HEK293 (cell line): Measurements from ENCODE around the gene RAN.

Experiments used
- CTCF ChIA-PET: fragments of 350-600 bp; formaldehyde crosslinking; extraction: SDS; loops from one replicate; lab custom pipeline; 2021; ENCODE audit warnings: antibody characterized with exemption; lab: Yijun Ruan, JAX
- POLR2A ChIA-PET: fragments of 300-600 bp; formaldehyde crosslinking; extraction: SDS; loops from one replicate; lab custom pipeline; 2020; ENCODE audit warnings: antibody characterized with exemption, inconsistent platforms; lab: Yijun Ruan, JAX
- H3K27ac ChIP-seq: fragments of 200-500 bp; sonication (Bioruptor generic); 2 replicates; pipeline ENCODE4 v1.5.1; 2014; ENCODE audit warnings: low read depth, low read length, control low read depth, inconsistent platforms; ENCODE audit errors: extremely low read depth
- H3K36me3 ChIP-seq, 2 experiments: fragments of 200-500 bp in 1 of 2; sonication (Bioruptor generic) in 1 of 2; 1 replicate in 1 of 2; 2 replicates in 1 of 2; pipeline ENCODE4 v1.5.1; 2014 to 2017; ENCODE audit warnings: inconsistent platforms in 2 of 2, low read length in 2 of 2; ENCODE audit not compliant: control insufficient read depth in 2 of 2, insufficient read depth in 1 of 2
- H3K4me1 ChIP-seq: fragments of 200-500 bp; sonication (Bioruptor generic); 2 replicates; pipeline ENCODE4 v1.5.1; 2014; ENCODE audit warnings: mild to moderate bottlenecking, low read length, inconsistent platforms; ENCODE audit not compliant: control insufficient read depth, insufficient read depth
- H3K4me3 ChIP-seq: 2 replicates; pipeline ENCODE4 v1.5.1; 2011; ENCODE audit warnings: low read depth, mild to moderate bottlenecking, control low read depth, low read length, moderate library complexity
- H3K9me3 ChIP-seq: fragments of 200-500 bp; sonication (Bioruptor generic); 2 replicates; pipeline ENCODE4 v1.5.1; 2014; ENCODE audit warnings: low read depth, low read length, inconsistent platforms; ENCODE audit not compliant: control insufficient read depth, insufficient read depth
- KLF17 ChIP-seq: fragments of 450-650 bp; formaldehyde crosslinking; IDR thresholded peaks from 2 replicates; pipeline ENCODE4 v1.5.1; 2016; ENCODE audit warnings: missing biosample characterization, missing genetic modification characterization
- SCRT1 ChIP-seq: fragments of 450-650 bp; formaldehyde crosslinking; IDR thresholded peaks from 2 replicates; pipeline ENCODE4 v1.5.1; 2016; ENCODE audit warnings: missing biosample characterization, missing genetic modification characterization, borderline replicate concordance
- SCRT2 ChIP-seq: fragments of 450-650 bp; formaldehyde crosslinking; IDR thresholded peaks from 2 replicates; pipeline ENCODE4 v1.5.1; 2016; ENCODE audit warnings: missing biosample characterization, missing genetic modification characterization
- ZBTB17 ChIP-seq: fragments of 450-650 bp; formaldehyde crosslinking; IDR thresholded peaks from 2 replicates; pipeline ENCODE4 v1.5.1; 2016; ENCODE audit warnings: missing biosample characterization, missing genetic modification characterization
- ZBTB48 ChIP-seq: fragments of 450-650 bp; formaldehyde crosslinking; IDR thresholded peaks from 2 replicates; pipeline ENCODE4 v1.5.1; 2016; ENCODE audit warnings: missing biosample characterization, missing genetic modification characterization
- ZEB2 ChIP-seq: fragments of 450-650 bp; formaldehyde crosslinking; IDR thresholded peaks from 2 replicates; pipeline ENCODE4 v1.5.1; 2016; ENCODE audit warnings: missing biosample characterization, missing genetic modification characterization
- ZFP41 ChIP-seq: fragments of 450-650 bp; formaldehyde crosslinking; IDR thresholded peaks from 2 replicates; pipeline ENCODE4 v1.5.1; 2016; ENCODE audit warnings: missing biosample characterization, missing genetic modification characterization, borderline replicate concordance
- ZIC2 ChIP-seq: fragments of 450-650 bp; formaldehyde crosslinking; IDR thresholded peaks from 2 replicates; pipeline ENCODE4 v1.5.1; 2016; ENCODE audit warnings: missing biosample characterization, missing genetic modification characterization
- ZNF10 ChIP-seq: fragments of 450-650 bp; formaldehyde crosslinking; IDR thresholded peaks from 2 replicates; pipeline ENCODE4 v1.5.1; 2017; ENCODE audit warnings: missing biosample characterization, missing genetic modification characterization
- ZNF23 ChIP-seq: fragments of 450-650 bp; formaldehyde crosslinking; IDR thresholded peaks from 2 replicates; pipeline ENCODE4 v1.5.1; 2016; ENCODE audit warnings: missing biosample characterization, missing genetic modification characterization, borderline replicate concordance
- ZNF324 ChIP-seq: fragments of 450-650 bp; formaldehyde crosslinking; IDR thresholded peaks from 2 replicates; pipeline ENCODE4 v1.5.1; 2016; ENCODE audit warnings: missing biosample characterization, missing genetic modification characterization
- ZNF354C ChIP-seq: fragments of 450-650 bp; formaldehyde crosslinking; IDR thresholded peaks from 2 replicates; pipeline ENCODE4 v1.5.1; 2016; ENCODE audit warnings: missing biosample characterization, missing genetic modification characterization, low read depth, borderline replicate concordance
- ZNF37A ChIP-seq: fragments of 450-650 bp; IDR thresholded peaks from 2 replicates; pipeline ENCODE4 v1.5.1; 2018; ENCODE audit warnings: missing biosample characterization, missing genetic modification characterization
- ZNF560 ChIP-seq: fragments of 450-650 bp; formaldehyde crosslinking; IDR thresholded peaks from 2 replicates; pipeline ENCODE4 v1.5.1; 2017; ENCODE audit warnings: missing biosample characterization, missing genetic modification characterization, borderline replicate concordance
- ZNF623 ChIP-seq: fragments of 450-650 bp; formaldehyde crosslinking; IDR thresholded peaks from 2 replicates; pipeline ENCODE4 v1.5.1; 2016; ENCODE audit warnings: missing biosample characterization, missing genetic modification characterization
- ZNF654 ChIP-seq: fragments of 450-650 bp; formaldehyde crosslinking; IDR thresholded peaks from 2 replicates; pipeline ENCODE4 v1.5.1; 2016; ENCODE audit warnings: low read depth, missing biosample characterization, missing genetic modification characterization
- ZNF660 ChIP-seq: fragments of 450-650 bp; IDR thresholded peaks from 2 replicates; pipeline ENCODE4 v1.5.1; 2018; ENCODE audit warnings: missing biosample characterization, mild to moderate bottlenecking, missing genetic modification characterization
- ZNF837 ChIP-seq: fragments of 450-650 bp; formaldehyde crosslinking; IDR thresholded peaks from 2 replicates; pipeline ENCODE4 v1.5.1; 2016; ENCODE audit warnings: missing biosample characterization, missing genetic modification characterization
- ZNF843 ChIP-seq: fragments of 450-650 bp; formaldehyde crosslinking; IDR thresholded peaks from 2 replicates; pipeline ENCODE4 v1.5.1; 2016; ENCODE audit warnings: missing biosample characterization, missing genetic modification characterization
- ZSCAN16 ChIP-seq: fragments of 450-650 bp; formaldehyde crosslinking; IDR thresholded peaks from 2 replicates; pipeline ENCODE4 v1.5.1; 2016; ENCODE audit warnings: missing biosample characterization, missing genetic modification characterization
- TF ChIP-seq, protein P1 (sequence below): fragments of 450-650 bp; formaldehyde crosslinking; IDR thresholded peaks from 2 replicates; pipeline ENCODE4 v1.5.1; 2016; ENCODE audit warnings: missing biosample characterization, missing genetic modification characterization
- TF ChIP-seq, protein P2 (sequence below): fragments of 450-650 bp; formaldehyde crosslinking; IDR thresholded peaks from 2 replicates; pipeline ENCODE4 v1.5.1; 2016; ENCODE audit warnings: missing biosample characterization, missing genetic modification characterization, low read depth

RAN gene

DNA sequence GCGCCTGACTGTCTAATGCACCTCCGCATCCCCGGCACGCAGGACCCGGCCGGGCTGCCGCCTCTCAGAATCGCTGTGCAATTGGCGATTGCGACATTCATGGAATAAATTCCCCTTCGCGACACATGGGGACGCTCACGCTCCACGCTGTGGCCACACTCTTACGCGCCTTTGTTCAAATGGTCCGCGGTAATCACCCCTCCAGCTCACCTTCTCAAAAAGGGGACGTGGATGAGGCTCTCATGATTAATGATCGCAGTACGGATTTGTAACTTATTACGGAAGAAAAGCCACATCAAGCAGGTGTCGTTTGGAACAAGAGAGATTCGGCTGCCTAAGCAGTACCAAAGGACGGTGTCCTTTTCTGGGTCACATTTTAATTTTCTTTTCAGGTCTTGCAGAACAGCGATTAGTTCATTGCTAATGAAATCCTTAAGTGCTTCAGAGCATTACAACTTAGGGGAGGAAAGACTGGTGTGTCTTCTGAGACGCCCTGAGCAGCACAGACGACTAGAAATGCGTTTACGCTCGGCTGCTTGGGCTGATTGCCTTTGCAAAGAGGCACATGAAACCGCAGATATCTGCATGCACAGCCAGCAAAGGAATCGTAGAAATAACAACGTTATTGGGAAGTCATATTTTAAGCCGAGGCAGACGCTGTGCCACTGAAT lies 44.5 kb downstream of the RAN start (continued):
- TF ChIP-seq, protein P1, sequence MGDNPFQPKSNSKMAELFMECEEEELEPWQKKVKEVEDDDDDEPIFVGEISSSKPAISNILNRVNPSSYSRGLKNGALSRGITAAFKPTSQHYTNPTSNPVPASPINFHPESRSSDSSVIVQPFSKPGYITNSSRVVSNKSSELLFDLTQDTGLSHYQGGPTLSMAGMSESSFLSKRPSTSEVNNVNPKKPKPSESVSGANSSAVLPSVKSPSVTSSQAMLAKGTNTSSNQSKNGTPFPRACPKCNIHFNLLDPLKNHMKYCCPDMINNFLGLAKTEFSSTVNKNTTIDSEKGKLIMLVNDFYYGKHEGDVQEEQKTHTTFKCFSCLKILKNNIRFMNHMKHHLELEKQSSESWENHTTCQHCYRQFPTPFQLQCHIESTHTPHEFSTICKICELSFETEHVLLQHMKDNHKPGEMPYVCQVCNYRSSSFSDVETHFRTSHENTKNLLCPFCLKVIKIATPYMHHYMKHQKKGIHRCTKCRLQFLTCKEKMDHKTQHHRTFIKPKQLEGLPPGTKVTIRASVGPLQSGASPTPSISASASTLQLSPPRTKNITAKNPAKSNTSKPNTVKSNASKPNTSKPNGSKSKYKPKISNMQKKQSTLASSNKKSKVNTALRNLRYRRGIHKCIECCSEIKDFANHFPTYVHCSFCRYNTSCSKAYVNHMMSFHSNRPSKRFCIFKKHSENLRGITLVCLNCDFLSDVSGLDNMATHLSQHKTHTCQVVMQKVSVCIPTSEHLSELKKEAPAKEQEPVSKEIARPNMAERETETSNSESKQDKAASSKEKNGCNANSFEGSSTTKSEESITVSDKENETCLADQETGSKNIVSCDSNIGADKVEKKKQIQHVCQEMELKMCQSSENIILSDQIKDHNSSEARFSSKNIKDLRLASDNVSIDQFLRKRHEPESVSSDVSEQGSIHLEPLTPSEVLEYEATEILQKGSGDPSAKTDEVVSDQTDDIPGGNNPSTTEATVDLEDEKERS (tag by site-specific recombination): no peak
- 0 out of 2 replicates have a peak, but pooled peaks have one; percentile 51 for TF ChIP-seq ZNF324
- TF ChIP-seq ZNF354C: no peak
- TF ChIP-seq ZNF37A (tag by site-specific recombination): no peak
- 0 out of 2 replicates have a peak, but pooled peaks have one; percentile 55 for TF ChIP-seq ZEB2
- no peak for TF ChIP-seq ZNF560 (tag by site-specific recombination)
- no peak for TF ChIP-seq ZNF23 (tag by site-specific recombination)
- TF ChIP-seq ZSCAN16 (tag by site-specific recombination): no peak
- no peak for TF ChIP-seq ZNF837
- TF ChIP-seq ZNF660 (tag by site-specific recombination): peak; percentile 81
- TF ChIP-seq, protein P2, sequence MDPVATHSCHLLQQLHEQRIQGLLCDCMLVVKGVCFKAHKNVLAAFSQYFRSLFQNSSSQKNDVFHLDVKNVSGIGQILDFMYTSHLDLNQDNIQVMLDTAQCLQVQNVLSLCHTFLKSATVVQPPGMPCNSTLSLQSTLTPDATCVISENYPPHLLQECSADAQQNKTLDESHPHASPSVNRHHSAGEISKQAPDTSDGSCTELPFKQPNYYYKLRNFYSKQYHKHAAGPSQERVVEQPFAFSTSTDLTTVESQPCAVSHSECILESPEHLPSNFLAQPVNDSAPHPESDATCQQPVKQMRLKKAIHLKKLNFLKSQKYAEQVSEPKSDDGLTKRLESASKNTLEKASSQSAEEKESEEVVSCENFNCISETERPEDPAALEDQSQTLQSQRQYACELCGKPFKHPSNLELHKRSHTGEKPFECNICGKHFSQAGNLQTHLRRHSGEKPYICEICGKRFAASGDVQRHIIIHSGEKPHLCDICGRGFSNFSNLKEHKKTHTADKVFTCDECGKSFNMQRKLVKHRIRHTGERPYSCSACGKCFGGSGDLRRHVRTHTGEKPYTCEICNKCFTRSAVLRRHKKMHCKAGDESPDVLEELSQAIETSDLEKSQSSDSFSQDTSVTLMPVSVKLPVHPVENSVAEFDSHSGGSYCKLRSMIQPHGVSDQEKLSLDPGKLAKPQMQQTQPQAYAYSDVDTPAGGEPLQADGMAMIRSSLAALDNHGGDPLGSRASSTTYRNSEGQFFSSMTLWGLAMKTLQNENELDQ: no peak
- peak; percentile 54; the same call in 1 of the 2 replicates for TF ChIP-seq KLF17 (tag by site-specific recombination)
- TF ChIP-seq ZNF843 (tag by site-specific recombination): no peak
- peak; percentile 99 for TF ChIP-seq ZNF654
- peak; percentile 82 for TF ChIP-seq ZBTB17 (tag by site-specific recombination)
- no peak for TF ChIP-seq ZFP41 (tag by site-specific recombination)
- TF ChIP-seq ZNF10 (tag by site-specific recombination): no peak
- no peak for TF ChIP-seq ZNF623 (tag by site-specific recombination)

DNA sequence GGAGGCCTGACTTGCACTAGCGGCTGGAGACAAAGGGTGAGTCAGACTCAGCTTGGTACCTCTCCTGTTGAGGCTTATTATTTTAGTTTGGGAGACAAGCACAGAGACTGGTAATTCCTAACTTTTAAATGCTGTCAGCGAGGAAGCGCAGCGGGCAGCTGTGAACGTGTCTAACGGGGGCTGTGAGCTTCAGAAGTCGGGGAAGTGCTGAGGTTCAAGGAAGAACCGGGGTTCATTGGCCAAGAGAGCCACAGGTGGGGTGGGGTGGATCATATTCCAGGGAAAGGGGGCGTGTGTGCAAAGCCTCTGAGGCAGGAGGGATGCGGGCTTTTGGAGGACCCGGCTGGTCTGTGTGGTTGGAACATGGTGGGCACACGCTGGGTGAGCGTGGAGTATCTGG lies 45.7 kb downstream of the RAN start:
- CTCF ChIA-PET: interaction anchor here (3.6 kb wide), 1 partner anchor 216 kb away, joined by 29 read pairs; no protein-coding TSS in a partner anchor
- no peak overlapping the region for H3K27ac ChIP-seq
- POLR2A ChIA-PET: no interaction called here

More for the DNA sequence above, 45.7 kb downstream of the RAN start:
- H3K9me3 ChIP-seq: no peaks in the 10 kb centered on the region
- TF ChIP-seq SCRT2 (tag by site-specific recombination) (peak; percentile 90), ZIC2 (peak; percentile 66), SCRT1 (tag by site-specific recombination) (0 out of 2 replicates have a peak, but pooled peaks have one; percentile 37), ZBTB48 (tag by site-specific recombination) (no peak)
- H3K4me1 ChIP-seq: no peaks in the 10 kb centered on the region
- no peak overlapping the region for H3K4me3 ChIP-seq
- H3K36me3 ChIP-seq: no peaks in the 10 kb centered on the region
